GM21737 (cell line): ENCODE measurements around the gene CNP.
"Not testable (repeated sequence)": the region's sequence is repeated elsewhere in the genome, so short reads cannot be mapped to it uniquely, and the experiment has no call there.

Source experiments
- ATAC-seq: cut with Tn5 transposase; IDR thresholded peaks from one replicate; pipeline ENCODE4 v1.9.1; 2021; ENCODE audit warnings: mild to moderate bottlenecking, moderate library complexity; ENCODE audit not compliant: unreplicated experiment

The CNP gene

DNA sequence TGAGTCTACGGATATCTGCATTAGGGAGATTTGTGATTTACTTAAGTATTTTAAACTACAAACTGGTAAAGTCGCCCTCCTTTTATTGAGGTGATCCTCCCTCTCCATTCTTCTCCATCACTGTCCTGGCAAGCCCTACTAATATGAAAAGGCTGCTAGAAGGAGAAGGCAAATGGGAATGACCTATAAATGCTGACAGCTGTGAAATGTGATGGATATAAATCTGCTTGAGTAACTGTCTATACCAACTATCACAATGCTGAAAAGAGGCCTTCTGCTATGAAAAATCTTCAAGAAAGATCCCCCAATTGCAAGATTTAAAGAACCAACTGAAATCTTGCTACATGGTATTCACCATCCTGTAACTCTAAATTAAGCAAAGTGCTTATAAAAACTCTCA, 35.1 kb downstream of the CNP start:
- ATAC-seq, result no peak

DNA sequence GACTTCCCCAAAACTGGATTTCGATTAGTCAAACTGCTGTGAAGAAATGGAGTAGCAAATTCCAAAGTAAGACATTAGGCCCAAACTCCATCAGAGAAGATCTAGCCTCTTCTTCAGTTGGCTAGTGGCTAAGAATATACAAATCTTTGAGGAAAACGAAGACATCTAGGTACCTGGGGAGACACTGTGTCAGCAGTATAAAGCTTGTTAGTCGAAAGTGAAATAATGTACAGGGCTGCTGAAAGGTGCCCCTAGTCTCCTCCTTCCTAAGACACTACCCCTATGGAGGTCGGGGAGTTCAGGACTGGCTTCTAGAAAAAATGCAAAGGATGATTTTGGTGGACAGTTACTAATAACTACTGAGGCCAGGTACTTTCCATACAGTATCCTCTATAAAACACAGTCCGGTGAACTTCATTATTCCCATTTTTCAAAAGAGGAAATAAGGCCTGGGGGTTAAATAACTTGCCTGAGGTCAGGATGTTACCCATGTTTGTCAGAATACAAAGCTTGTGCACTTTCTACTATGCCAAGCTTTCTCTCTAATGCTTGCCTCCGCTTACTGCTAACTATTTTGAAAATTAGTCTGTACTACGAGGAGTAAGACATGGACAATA, 35.7 kb downstream of the CNP start:
- ATAC-seq, result no peak

DNA sequence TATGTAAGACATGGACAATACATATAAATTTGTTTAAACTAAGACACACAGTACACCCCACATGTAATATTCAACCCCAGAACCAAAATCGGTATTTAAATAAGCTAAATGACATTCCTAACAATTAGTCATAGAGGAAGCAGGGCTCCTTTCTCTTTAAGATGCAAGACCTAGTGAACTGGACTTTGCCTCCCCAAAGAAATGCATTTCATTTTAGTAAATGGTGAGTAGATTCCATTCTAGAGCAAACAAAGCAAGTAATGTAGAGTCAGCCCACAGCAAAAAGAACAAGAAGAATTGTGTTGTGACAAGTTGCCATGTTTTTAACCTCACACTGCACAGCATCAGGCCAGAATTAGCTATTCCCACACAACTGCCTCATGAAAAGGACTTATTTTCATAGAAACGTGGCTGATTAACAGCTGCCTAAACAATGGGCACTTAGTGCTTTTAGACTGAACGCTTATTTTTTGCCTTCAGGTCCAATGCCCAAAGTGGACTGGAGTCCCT, 36.3 kb downstream of the CNP start:
- no peak for ATAC-seq

DNA sequence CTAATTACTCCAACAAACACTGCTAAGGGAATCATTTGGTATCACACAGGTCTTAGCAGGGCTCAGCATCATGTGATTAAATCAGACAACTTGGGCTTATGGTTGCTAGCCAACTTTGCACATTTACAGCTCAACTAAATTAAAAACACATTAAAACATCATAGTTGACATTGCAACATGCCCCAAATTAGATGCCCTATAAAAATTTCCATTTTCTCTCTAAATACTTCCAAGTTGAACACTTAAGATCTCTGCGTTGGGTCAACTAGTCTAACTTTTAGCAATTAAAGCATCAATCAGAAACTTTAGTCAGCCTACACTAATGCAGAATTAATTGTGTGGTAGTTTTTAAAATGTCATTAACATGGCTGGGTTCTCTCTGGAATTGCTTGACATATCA, 38.6 kb downstream of the CNP start:
- no peak for ATAC-seq

DNA sequence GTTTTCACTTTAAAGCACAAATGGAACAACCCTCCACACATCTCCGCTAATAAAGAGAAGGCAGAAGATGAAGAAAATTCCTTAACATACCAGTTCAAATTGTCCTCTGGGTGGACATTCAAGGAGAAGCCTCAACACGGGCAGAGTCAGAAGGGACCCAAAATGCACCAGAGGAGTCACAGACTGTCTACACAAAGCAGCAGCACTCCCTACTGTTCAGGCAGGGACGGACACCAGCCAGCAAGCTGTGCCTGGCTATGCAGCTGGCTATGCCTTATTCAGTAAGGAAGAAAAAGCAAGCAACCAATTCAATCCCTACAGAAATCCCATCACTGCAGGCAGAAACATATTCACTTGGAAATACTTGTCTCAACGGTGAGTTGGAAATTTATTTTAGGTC, 42.6 kb downstream of the CNP start:
- no peak for ATAC-seq

DNA sequence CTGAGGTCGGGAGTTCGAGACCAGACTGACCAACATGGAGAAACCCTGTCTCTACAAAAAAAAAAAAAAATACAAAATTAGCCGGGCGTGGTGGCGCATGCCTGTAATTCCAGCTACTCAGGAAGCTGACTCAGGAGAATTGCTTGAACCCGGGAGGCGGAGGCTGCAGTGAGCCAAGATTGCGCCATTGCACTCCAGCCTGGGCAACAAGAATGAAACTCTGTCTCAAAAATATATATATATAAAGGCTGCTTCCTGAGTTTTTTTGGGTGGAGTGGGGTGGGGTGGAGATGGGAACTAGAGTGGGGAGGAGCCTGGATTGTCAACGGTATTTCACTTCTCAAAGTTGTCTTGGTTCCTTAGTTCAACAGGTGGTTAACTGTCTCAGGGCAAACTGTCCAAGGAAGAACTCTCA, 43.7 kb downstream of the CNP start:
- not testable (repeated sequence) for ATAC-seq

DNA sequence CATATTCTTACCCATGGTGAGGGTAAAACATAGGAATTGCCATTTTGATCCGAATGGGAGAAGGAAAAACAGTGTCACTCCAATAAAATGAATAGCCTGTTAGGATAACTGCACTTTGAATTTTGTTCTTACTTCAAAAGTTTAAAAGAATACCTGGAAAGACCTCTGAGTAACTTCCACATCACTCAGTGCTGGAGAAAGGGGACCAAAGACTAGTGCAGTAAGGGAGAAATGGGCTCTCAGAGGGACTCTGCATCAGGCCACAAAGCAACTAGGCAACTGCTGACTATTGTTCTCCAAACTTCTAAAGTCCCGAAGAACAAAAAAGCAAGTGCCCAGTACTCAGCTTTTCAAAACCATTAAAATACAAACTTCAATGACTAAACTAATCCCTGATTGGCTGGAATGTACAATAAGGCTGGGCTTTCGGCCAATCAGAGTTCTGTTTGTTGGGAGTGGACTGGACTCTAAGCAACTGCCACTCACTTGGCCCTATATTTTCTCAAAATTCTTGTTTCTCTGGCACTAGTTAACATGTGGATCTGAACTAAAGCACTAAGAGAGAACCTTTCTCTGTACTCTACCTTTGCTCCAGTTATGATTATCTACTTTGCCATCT, 44.4 kb downstream of the CNP start:
- no peak for ATAC-seq

DNA sequence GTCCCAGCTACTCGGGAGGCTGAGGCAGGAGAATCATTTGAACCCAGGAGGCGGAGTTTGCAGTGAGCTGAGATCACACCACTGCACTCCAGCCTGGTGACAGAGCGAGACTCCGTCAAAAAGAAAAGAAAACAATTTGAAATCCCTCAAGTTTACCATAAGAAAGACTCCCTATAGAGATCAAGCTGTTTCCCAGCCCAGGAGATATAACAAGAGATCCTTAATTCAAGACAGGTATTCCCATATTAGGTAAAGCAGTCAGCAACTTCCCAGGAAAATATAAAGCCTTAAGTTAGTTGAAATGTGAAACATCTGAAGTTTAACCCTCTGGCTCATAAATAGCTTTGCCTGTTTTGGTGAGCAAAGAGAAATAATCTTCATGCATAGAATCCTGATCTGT, 45.8 kb downstream of the CNP start:
- not testable (repeated sequence) for ATAC-seq

DNA sequence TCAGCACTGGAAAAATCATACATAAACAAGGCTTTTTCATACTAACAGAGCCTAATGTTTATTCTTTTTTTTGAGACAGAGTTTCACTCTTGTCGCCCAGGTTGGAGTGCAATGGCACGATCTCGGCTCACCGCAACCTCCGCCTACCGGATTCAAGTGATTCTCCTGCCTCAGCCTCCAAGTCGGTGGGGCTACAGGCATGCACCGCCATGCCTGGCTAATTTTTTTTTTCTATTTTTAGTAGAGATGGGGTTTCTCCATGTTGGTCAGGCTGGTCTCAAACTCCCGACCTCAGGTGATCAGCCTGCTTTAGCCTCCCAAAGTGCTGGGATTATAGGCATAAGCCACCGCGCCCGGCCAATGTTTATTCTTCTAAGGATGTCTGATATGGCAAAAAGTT, 47.1 kb downstream of the CNP start:
- ATAC-seq, result not testable (repeated sequence)

DNA sequence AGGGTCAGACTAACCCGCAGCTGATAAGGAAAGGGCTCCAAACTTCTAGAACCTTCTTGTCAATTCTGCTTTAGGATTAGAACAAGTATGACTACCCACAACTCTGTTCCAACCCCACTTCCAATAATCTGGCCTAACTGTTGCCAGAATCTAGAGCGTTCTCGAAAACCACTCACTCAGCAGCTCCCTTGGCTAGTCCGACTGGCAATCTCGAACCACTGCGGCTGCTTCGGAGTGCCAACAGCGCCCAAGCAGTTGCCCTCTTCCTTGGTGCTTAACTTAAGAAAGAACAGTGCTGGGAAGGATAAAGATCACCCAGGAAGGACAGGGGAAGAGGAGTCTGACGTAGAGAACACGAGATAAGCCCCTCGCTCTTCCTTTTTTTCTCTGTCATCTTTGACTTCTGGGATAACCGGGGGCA, 49.8 kb downstream of the CNP start:
- ATAC-seq, result no peak

DNA sequence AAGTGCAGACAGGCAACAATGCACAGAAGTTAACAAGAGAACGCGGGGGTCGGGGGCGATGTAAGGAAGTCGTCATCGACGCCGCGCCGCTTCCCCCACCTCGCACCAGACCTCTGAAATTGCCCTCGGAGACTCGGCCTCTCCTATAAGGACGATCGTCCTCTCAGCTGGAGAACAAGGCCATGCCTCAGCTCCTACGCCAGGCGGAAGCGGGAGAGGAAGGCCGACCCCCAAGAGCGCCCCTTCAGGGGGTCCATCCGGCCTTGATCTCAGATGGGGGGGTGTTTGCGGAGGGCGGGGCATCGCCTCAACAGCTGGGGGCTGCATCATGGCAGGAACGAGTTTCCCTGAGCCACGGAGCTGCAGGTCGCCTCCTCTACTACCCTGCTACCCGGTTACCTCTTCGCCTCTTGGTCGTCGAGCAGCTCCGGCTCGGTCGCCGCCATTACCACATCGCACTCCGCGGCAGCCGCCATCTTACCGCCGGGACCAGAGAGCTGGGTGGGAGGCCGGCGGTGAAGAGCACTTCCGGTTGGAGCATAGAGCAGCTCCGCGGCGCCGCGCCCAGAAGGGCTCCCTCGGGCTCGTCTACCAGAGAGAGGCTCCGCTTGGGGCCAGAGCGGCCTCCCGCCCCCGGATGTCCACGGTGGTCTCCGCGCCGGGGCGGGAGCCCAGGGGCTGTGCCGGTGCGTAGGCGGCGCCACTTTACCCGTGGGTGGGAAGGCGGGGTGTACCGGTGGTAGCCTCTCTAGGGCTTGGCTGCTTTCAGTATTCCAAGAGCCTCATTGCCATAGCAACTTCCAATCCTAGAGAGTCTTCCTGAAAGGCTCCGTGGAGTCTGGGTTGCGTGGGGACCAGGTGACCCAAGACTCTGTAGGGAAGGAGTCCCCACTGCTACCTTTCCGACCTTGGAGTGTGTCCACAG, 50.6 kb downstream of the CNP start, which contains the start of gene DNAJC7:
TSS of gene DNAJC7 (minus strand) at position 499 of the 925 bp plus-strand sequence. CDS start at position 476, 23 bp downstream.
- ATAC-seq, result peak; percentile 81

DNA sequence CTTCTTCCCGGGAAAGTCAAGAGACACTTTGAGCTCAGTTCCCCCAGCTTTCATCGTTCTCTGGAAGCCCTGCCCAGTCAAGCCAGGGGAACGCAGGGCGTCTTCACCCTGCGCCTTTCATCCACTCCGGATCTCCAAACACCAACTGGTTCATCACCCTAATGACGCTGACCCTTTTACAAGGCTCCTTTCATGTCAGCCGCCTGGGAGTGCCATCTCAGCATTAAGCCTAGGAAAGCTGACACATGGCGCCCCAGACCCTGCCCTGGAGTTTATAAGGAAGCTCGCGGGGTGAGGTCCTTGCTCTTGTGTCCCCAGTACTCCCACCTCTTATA, 51.2 kb downstream of the CNP start:
- no peak for ATAC-seq

DNA sequence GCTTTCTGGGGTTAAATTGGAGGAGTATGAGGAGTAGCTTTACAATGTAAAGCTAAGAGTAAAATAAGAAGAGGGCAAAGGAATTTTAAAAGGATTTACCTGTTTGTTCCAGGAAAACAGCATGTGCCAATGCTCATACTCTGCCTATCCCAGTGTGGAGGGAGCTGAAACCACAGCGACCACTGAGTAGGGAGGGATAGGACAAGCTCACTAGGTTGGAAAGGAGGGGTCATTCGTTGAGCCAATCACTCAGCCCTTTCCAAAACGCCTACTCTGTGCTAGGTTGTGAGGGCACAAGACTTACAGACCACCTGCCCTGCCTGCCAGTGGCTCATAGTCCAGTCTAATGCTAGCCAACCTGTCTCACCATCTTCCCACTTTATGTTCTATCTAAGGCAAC, 51.7 kb downstream of the CNP start:
- no peak for ATAC-seq

DNA sequence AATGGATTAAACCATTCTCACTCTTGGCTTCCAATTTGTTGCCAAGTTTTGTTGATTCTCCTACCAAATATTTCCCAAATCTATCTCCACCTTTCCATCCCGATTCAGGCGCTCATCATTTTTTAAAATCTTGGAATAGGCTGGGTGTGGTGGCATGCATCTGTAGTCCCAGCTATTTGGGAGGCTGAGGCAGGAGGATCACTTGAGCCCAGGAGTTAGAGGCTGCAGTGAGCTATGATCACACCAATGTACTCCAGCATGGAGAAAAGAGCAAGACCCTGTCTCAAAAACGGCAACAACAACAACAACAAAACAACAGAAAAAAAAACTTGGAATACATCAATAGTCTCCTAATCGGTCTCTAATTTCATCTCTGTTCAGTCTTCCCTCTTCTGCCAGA, 52.4 kb downstream of the CNP start:
- ATAC-seq, result no peak

DNA sequence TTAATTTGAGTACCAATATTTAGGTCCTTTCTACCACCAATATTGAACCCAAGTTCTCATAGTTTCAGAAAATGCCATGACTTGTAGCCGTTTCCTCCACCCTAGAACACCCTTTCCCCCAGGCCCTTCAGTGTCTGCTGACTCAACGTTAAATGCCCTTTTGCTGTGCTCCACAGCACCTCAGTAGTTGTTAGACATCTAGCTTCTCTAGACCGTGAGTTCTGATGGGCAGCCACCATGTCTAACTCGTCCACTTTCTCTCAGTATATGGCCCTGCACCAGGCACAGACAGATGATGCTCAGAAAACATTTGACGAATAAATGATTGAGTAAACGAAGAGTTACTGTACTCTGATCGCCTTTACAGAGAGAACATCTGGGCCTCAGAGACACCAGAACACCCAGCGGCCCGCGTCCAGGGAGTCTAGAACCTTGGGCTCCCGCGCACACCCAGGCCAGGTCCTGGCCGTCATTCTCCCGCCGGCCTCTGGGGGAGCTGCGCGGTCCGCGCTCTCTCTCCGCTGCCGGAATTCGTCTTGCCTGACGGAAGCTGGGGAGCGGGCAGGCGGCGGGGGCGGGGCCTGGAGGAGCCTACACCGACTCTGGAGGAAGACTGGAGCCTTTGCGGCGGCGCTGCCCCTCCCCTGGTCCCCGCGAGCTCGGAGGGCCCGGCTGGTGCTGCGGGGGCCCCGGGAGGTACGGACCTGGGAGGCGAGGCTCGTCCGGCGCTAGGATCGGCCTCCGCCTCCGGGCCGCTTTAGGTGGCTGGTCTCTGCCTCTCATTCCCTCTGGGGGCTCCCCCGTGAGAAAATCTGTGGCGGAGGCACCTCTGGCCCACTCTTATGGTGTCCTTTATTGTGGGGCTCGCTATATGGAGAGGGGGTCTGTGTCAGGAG, 53.2 kb downstream of the CNP start, which contains the start of gene NKIRAS2:
TSS of gene NKIRAS2 (plus strand) at position 582 of the 896 bp plus-strand sequence. CDS start 1,488 bp downstream, outside the sequence.
- peak; percentile 56 for ATAC-seq

DNA sequence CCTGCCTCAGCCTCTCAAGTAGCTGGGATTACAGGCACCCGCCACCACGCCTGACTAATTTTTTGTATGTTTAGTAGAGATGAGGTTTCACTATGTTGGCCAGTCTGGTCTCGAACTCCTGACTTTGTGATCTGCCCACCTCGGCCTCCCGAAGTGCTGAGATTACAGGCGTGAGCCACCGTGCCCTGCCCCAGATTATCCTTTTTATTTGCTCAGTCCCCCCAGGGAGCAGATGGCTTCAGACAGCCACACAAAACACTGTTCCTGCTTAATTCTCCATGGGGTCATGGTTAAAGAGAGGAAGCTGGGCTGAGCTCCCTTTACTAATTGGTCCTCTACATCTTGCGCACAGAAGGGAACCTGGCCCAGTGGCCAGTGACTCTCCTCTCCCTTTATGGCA, 54.2 kb downstream of the CNP start:
- not testable (repeated sequence) for ATAC-seq

DNA sequence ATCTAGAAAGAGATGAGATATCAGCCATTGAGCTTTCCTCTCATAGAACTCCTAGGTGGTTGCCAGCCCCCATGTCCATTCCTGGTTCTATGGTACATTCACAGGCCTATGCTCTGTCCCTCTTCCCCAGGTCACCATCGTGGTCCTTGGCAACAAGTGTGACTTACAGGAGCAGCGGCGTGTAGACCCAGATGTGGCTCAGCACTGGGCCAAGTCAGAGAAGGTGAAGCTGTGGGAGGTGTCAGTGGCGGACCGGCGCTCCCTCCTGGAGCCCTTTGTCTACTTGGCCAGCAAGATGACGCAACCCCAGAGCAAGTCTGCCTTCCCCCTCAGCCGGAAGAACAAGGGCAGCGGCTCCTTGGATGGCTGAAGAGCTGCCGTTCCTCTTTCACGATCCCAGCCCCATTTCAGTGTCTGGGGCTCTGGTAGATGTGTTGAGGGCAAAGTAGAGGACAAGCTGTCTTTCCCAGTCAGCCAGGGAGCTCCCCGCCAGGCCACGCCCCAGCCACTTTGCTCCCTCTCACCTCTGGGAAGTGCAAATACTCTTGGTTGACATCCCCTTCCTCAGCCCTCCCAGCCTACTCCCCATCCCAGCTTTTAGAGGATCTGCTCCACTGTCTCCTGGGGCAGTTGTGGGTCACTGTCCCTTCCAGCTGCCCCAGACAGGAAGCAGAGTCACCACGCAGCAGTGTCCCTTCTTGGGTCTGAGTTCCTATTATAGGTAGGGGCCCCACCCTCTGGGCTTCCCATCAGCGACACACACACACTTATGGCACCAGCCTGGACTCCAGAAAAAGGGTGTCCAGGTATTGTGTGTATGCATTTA, 57.1 kb downstream of the CNP start:
- no peak for ATAC-seq

DNA sequence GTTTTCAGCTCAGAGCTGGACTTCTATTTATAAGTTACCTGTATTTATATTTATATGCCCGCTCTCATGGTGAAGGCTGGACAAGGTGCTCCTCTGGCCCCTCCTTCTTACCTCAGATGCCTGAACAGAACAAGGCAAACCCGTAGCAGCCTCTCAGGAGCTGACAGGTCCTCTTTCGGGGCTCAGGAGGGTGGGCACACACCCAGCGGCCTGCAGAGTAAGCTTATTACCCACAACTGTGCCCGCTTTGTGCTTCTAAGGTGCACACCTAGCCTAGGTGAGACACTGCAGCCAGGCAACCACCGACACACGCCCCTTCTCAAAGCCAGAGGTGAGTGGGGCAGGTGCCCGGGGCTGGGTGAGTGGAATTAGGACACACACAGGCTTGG, 58.6 kb downstream of the CNP start:
- no peak for ATAC-seq

DNA sequence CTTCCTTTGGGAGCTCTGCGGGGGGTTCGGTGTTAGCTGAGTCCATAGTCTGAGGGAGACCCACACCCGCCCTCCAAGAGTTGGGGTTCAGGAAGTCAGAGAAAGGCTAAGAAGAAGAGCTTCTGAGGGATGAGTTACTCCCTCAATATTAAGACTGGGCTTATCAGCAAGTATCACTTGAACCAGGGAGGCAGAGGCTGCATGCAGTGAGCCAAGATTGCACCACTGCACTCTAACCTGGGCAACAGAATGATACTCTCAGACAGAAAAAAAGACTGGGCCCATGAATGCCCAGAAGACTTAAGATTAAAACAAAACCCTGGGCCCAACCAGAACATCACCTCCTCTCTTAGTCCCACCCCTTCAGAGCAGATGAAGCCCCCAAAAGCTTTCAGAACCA, 59.3 kb downstream of the CNP start:
- ATAC-seq, result no peak
